ENCODE data around the gene RFLNA. TPM values are rescaled to one million over a fixed set of nuclear protein-coding genes. Genes with fewer than 3 reads are reported as not detected.
A peak's percentile ranks its signal among the peaks of the same experiment; 100 is the strongest.

Gene RFLNA
- total and polyA plus RNA-seq, 2 of the 13 experiments (the other 11 are each of a cell fraction or from before 2014, with no cell fraction given) = not detected

DNA sequence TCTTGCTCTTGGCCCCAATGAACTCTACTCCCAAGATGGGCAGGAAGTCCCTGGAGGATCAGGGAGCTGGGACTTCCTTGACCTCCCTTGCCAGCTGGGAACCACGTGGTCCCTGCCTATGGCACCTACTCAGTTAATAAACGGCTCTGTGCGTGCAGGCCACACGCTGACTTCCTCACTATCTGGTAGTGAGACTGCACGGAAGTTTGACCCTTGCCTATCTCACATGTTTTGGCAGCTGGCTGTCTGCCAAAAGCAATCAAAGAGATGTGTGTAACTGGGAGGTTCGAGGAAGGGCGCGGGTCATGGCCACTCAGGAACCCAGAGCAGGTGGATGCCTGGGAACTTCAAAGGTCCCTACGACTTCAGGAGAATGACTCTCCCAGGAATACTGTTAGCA, 57.9 kb downstream of the RFLNA start (continued):
- TF ChIP-seq MXD4 (CRISPR knock-in tag; IDR thresholded peaks at IDR 0.05) (peak; percentile 82; the same call in 1 of the 2 replicates), ZNF263 (CRISPR knock-in tag; IDR thresholded peaks at IDR 0.05) (no peak), SP5 (CRISPR knock-in tag; IDR thresholded peaks at IDR 0.05; ENCODE audit: borderline replicate concordance, low read depth) (peak; percentile 69), TARDBP (CRISPR knock-in tag; IDR thresholded peaks at IDR 0.05) (peak; percentile 70), ZNF607 (CRISPR knock-in tag; IDR thresholded peaks at IDR 0.05; ENCODE audit: borderline replicate concordance) (no peak; the same call in 1 of the 2 replicates), ZNF431 (CRISPR knock-in tag; IDR thresholded peaks at IDR 0.05; ENCODE audit: borderline replicate concordance, low read depth) (no peak), ZNF850 (CRISPR knock-in tag; conservative IDR thresholded peaks at IDR 0.05) (no peak), TAF15 (IDR thresholded peaks at IDR 0.05; ENCODE audit: low read depth, low read length, poor library complexity, severe bottlenecking) (no peak), SP2 (CRISPR knock-in tag; IDR thresholded peaks at IDR 0.05) (no peak), RFXAP (CRISPR knock-in tag; IDR thresholded peaks at IDR 0.05; ENCODE audit: borderline replicate concordance) (no peak), ZNF331 (CRISPR knock-in tag; IDR thresholded peaks at IDR 0.05) (peak; percentile 56), TIGD3 (CRISPR knock-in tag; IDR thresholded peaks at IDR 0.05; ENCODE audit: borderline replicate concordance) (no peak), NR1H2 (CRISPR knock-in tag; IDR thresholded peaks at IDR 0.05; ENCODE audit: borderline replicate concordance, low read depth) (no peak), ZNF800 (CRISPR knock-in tag; IDR thresholded peaks at IDR 0.05) (no peak), ESRRA (CRISPR knock-in tag; IDR thresholded peaks at IDR 0.05; ENCODE audit: low read depth) (peak; percentile 65; the same call in 1 of the 2 replicates), ZNF616 (CRISPR knock-in tag; IDR thresholded peaks at IDR 0.05; ENCODE audit: low read depth) (no peak), ATF5 (CRISPR knock-in tag; IDR thresholded peaks at IDR 0.05; ENCODE audit: low read depth) (no peak), CBX2 (IDR thresholded peaks at IDR 0.05; ENCODE audit: low read depth, low read length) (no peak), CBX2 (CRISPR knock-in tag; IDR thresholded peaks at IDR 0.05; ENCODE audit: low read depth) (no peak), ZNF251 (CRISPR knock-in tag; IDR thresholded peaks at IDR 0.05) (no peak)
- TF ChIP-seq, protein P1, sequence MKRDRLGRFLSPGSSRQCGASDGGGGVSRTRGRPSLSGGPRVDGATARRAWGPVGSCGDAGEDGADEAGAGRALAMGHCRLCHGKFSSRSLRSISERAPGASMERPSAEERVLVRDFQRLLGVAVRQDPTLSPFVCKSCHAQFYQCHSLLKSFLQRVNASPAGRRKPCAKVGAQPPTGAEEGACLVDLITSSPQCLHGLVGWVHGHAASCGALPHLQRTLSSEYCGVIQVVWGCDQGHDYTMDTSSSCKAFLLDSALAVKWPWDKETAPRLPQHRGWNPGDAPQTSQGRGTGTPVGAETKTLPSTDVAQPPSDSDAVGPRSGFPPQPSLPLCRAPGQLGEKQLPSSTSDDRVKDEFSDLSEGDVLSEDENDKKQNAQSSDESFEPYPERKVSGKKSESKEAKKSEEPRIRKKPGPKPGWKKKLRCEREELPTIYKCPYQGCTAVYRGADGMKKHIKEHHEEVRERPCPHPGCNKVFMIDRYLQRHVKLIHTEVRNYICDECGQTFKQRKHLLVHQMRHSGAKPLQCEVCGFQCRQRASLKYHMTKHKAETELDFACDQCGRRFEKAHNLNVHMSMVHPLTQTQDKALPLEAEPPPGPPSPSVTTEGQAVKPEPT (CRISPR knock-in tag; IDR thresholded peaks at IDR 0.05; ENCODE audit: low read depth) = no peak
- TF ChIP-seq, protein P2, sequence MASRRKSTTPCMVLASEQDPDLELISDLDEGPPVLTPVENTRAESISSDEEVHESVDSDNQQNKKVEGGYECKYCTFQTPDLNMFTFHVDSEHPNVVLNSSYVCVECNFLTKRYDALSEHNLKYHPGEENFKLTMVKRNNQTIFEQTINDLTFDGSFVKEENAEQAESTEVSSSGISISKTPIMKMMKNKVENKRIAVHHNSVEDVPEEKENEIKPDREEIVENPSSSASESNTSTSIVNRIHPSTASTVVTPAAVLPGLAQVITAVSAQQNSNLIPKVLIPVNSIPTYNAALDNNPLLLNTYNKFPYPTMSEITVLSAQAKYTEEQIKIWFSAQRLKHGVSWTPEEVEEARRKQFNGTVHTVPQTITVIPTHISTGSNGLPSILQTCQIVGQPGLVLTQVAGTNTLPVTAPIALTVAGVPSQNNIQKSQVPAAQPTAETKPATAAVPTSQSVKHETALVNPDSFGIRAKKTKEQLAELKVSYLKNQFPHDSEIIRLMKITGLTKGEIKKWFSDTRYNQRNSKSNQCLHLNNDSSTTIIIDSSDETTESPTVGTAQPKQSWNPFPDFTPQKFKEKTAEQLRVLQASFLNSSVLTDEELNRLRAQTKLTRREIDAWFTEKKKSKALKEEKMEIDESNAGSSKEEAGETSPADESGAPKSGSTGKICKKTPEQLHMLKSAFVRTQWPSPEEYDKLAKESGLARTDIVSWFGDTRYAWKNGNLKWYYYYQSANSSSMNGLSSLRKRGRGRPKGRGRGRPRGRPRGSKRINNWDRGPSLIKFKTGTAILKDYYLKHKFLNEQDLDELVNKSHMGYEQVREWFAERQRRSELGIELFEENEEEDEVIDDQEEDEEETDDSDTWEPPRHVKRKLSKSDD (CRISPR knock-in tag; IDR thresholded peaks at IDR 0.05; ENCODE audit: low read depth) = peak; percentile 57; the same call in 1 of the 2 replicates
